Measurements from ENCODE around the gene LRRC10B.

Gene LRRC10B

DNA sequence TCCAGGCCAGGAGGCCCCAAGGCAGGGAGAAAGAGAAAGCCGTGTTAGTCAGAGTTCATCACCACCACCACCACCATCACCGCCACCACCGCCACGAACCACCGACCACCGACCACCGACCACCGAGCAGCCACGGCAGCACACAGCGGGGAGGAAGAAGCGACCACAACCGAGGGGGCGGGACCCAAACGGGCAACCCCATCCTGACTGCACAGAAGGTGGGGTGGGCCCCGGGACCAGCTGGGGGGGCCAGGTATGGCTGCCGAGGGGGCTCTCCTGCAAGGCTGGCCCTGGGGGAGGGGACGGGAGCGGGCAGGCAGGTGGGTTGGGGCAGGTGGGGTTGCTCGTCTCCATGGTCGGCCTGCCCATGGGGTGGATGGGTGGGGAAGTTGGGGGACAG is 38.1 kb downstream of the LRRC10B start:
- DNase-seq (ENCODE audit: low read depth) = no peak

DNA sequence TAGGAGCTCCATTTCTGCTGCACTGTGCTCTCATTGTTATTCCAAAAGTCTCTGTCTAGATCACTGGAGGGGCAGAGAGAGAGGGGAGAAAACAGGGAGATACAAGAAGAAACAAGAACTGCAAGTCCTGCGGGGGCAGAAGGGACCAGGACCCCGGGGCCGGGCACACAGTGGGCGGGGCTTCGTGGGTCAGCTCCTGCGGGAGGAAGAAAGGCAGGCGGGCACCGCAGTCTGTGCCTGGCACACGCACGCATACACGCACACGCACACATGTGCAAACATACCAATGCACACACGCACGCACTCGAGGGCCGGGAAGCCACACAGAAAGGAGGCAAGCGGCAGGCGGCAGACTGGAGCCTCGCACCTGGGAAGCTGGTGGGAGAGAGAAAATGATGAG is 38.7 kb downstream of the LRRC10B start:
- no peak for DNase-seq (ENCODE audit: low read depth)

DNA sequence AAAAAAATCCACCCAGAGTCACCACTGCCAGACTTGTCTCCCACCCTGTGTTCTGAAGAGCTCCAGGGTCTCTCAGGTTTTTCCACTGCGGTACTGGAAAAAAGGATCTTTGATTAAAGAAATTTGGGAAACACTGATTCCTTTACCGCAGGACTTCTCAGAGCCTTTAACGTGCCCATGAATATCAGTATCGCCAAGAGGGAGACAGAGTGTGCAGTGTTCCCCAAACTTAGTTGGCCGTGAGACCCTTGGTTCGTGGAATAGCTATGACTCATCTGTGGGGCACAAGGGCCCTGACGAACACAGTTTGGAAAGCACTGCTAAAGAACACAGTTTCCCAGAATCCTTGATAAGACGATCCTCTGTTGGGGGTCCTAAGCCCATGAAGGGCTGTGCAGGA is 40.6 kb downstream of the LRRC10B start:
- DNase-seq (ENCODE audit: low read depth) = no peak

DNA sequence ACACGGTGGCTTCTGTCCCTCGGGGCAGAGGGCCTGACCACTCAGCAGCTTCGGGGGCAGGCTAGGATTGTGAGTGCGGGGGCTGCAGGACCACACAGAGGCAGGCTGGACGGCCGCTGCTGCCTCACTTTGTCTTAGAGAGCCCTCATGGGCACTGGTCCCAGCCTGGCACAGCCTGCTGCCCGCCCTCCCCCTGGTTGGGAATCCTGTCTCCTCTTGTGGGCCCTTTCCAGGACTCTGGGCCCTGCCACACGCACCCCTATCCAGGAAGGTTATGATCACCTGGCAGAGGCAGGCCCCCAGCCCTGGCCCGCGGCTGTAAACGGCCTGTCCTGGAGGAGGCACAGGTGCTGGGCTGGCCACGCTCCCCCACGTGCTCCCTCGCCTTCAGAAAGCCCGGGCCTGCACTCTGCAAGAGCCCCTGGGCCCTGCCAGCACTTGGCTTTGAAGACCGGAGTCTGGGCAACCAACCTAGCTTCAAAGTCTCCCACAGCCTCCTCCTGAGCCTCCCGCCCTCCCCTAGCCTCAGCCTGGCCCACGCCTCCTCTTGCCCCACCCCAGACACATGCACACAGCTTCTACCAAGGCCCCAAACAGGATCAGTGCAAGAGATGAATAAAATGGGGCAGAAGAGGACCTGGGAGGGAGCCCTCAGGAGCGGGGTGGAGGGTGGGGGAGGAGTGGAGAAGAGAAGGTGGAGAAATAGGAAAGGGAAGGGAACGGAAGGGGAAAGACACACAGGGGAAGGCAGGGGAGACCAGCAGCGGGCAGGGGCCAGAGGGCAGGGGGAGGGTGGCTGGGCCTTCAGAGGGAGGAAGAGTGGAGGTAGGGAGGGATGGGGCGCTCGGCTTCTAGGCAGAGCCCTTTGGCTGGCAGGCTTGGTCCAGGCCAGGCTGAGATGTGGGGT is 41.4 kb downstream of the LRRC10B start:
- DNase-seq (ENCODE audit: low read depth) = no peak

DNA sequence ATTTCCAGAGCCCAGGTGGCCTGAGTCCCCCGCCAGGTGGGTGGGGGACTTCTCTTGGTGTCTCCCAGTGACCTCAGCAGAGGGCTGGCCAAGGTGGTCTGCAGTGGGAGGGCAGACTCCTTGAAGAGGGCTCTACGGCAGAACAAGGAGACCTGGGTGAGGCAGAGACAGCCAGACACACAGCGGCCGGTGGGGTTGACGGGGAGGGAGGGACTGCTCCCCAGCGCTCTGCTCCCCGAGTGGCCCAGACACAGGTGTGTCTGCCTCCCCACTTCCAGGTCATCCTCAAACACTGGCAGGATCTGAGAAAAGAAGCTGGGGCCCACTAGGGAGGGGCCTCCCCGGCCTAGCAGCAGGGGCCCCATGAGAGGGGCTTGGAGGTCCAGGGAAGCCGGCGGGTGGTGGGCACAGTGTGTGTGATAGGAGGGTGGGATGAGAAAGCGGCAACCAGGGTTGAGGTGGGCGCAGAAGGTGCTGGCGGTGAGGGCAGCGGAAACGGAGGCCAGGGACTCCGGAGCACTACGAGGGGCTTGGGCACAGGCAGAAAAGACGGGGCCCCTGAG is 42.2 kb downstream of the LRRC10B start:
- no peak for DNase-seq (ENCODE audit: low read depth)

DNA sequence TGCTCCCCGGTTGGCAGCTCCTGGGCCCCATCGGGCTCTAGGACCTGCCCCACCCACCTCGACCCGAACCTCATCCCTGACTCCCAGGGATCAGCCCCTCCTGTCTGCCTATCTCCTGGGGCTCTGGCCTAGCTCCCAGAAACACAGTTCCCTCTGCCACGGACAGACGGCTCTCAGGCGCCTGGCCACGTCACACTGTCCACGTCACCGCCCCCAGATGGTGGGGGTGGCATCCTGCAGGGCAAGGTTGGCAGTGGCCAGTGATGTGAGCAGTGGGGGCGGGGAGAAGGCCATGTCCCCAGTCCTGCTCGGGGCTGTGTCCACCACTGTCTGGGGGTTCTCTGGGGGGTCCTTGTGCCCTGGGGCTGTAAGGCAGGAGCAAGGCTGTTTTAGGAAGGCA is 43.1 kb downstream of the LRRC10B start:
- DNase-seq (ENCODE audit: low read depth) = peak; percentile 63

DNA sequence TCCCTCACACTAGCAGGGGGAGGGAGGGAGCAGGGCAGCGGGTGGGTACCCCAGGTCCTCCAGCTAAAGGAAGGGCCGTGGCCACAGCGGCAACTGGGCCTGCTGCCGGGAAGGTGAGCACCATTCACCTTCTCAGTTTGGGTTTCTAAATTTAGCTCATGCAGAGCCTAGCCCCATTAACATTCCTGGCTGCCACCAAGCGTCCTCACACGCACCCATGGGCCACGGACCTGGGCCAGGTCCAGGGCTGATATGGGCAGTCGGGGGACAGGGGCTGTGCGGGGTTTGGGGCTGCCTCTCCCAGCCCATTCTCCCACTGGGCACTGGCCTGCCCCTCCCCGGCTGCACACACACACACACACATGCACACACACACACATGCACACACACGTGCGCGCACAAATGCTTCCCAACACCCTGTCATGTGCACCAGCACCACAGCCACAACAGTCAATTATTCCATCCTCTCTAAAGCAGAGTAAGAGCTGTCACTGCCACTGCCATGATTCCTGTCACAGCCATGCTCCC is 43.6 kb downstream of the LRRC10B start:
- no peak for DNase-seq (ENCODE audit: low read depth)

DNA sequence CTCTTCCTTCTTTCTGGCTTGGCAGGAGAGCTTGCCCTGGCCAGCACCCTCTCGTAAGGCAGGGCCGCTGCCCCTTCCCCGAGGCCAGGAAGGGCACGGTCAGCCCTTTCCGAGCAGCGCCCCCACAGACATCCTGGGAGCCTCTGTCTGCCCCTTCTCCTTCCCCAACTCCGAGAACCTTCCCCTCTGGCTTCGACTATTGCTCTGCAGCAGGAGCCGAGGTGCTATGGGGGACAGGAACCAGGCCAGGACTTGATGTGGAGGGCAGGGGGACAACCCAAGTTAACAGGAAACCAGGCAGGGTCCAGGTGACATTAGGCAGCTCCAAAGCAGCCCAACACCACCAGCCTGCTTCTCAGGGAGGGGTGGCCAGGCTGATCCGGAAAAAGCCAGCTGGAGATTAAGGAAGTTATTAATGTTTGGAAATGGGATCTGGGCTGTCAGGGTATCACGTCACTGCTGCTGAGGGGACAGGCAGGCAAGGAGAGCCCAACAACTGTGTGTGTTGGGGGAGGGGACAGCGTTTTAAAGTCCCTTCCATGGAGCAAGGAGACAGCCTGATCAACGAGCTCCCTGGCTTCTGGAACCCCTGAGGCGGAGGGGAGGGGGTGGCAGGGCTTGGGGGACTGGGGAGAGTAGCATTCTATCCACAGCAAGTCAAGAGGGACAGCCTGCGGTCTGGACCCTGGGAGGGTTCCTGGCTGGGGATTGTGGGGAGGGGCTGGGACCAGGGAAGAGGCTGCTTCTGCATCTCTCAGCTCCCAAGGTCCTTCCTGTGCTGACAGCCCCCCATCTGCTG is 45.0 kb downstream of the LRRC10B start:
- DNase-seq (ENCODE audit: low read depth) = no peak

DNA sequence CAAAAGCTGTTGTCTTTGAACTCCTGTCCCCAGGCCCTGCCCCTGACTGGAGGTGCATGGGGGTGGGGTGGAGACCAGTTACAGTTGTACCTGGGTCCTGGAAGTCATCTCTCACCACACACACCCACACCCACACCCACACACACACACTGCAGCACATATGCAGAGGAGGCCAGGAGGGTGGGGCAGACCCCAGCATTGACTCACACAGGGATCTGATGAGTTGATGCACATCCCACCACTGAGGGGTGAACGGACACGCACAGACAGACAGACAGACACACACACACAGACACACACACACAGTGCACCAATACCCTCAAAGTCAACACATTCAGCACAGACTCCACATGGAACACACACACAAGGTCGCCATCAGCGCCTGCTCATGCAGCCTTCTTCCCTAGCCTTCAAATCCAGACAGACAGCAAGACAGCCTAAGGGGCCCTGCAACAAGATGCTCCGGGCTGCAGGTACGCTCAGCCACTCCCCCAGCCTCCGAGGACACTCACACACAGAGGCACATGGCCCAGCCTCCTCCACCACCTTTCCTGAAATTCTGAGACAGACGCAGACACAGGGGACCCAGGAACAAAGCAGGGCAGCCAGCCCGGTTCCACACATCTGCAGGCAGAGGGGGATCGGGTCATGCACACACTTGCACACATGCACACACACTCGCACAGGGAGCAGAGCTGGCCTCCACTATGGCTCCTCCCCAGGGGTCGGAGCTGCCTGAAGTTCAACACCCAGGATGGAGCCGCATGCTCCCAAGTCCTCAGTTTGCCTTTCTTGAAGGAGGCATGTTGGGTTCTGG is 45.8 kb downstream of the LRRC10B start:
- no peak for DNase-seq (ENCODE audit: low read depth)

DNA sequence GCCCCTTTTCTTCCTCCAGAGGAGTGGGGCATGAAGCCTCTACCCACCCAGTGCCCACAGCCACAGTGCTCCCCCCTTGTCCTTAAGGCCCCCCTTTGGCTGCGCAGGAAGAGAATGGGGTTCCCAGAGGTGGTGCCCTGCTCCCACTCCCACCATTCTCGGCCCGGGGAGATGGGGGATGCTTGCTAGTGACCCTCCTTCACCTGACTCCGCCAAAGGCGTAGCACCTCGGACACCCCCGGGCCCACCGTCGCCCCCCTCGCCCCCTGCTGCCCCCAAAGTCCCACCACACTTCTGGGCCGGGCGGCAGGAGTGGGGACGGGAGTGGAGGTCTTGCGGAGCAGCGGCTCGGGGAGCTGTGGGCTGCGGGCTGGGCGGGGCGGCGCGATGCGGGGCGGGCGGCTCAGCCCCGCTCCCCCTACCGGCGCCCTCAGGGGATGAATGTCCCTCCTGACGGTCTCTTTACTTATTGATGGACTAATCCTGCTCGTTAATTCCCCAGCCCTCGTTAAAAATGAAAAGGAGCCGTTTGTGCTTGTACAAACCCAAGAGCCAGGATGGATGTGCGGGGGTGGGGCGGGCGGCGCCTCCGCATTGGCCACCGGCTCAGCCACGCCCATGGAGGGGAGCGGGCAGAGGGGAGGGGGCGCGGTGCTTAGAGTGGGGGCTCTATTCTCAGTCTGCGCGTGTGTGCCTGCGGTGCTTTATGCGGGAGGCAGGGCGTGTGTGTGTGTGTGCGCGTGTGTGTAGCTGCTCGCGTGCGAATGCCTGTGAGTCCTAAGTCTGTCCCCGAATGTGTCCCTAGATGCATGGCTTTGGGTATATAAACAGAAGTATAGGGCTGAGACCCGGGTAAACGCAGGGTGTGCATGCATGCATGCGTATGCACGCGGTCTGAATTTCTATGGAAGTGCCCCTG is 46.8 kb downstream of the LRRC10B start:
- DNase-seq (ENCODE audit: low read depth) = no peak

DNA sequence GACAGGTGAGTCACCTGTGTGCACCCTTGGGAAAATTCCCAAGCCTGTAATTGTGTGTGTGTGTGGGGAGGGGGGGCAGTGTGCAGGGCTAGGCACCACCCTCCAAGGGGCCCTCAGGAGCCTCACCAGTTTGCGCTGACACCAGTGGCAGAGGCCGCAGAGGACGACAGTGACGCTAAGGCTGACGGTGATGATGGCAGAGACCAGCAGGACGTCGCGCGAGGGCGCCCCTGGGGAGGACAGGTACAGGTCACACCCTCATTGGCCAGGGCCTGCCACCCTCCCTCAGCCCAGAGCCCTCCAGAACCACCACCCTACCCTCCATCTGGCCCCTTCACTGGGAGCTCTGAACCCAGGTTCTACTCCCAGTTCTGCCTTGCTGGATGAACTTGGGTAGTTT is 47.4 kb downstream of the LRRC10B start:
- DNase-seq (ENCODE audit: low read depth) = no peak

DNA sequence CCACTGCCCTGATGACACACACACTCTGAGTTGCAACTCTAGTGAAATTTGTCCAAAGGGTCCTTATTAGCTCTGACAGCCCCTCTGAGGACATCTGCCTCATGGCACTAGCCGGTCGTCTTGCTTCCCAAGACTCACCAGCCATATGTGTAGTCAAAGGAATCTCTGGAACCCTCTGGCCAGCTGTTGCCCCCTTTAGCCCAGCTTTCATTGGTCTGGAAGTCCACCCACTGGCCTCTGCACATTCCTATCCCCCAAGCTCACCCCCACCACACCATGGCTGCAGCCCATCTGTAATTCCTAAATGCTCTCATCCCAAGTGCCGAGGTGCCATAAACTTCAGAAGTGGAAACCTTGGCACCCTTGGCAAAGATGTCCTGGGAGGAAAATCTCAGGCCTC is 48.1 kb downstream of the LRRC10B start:
- no peak for DNase-seq (ENCODE audit: low read depth)

All from fibroblast of gingiva (primary cell).